PC-9 (cell line): ENCODE data around the gene KCNJ6. TPM values are rescaled to one million over a fixed set of nuclear protein-coding genes. Genes with fewer than 3 reads are reported as not detected.

Source experiments
- BruUV-seq: library from RNA; stranded (reverse); fragments of 400-500 nt; replicated peaks from 2 replicates; lab custom pipeline; 2021; lab: Mats Ljungman, UMichigan
- CTCF ChIA-PET: fragments of 300-600 bp; sonication (Branson Sonifier 250); formaldehyde crosslinking; loops from one replicate; lab custom pipeline; 2022; ENCODE audit warnings: antibody characterized with exemption; lab: Charles Lee
- POLR2A ChIA-PET: fragments of 300-600 bp; sonication (Branson Sonifier 250); formaldehyde crosslinking; loops from one replicate; lab custom pipeline; 2022; ENCODE audit warnings: antibody characterized with exemption; ENCODE audit not compliant: unreplicated experiment; lab: Charles Lee
- DNase-seq, 2 experiments: peaks; one replicate each; pipeline versions ENCODE4 v3.0.0 to v3.0.0-alpha.2; 2015 to 2022; ENCODE audit warnings: mixed read lengths in 1 of 2
- H2AFZ ChIP-seq: fragments of 200-600 bp; sonication (generic); 2 replicates; pipeline ENCODE4 v1.8.1; 2017; ENCODE audit warnings: antibody characterized with exemption
- H3F3A ChIP-seq: fragments of 200-600 bp; sonication (generic); 2 replicates; pipeline ENCODE4 v1.8.1; 2017; ENCODE audit warnings: antibody characterized with exemption, mild to moderate bottlenecking, low read depth; ENCODE audit not compliant: insufficient read depth
- H3K27ac ChIP-seq: fragments of 200-600 bp; sonication (generic); 2 replicates; pipeline ENCODE4 v1.6.1; 2016; ENCODE audit warnings: mixed run types
- H3K27me3 ChIP-seq: fragments of 200-600 bp; sonication (generic); 2 replicates; pipeline ENCODE4 v1.6.1; 2016; ENCODE audit warnings: low read depth, mixed run types; ENCODE audit not compliant: insufficient read depth
- H3K36me3 ChIP-seq: fragments of 200-600 bp; sonication (generic); 2 replicates; pipeline ENCODE4 v1.6.1; 2016; ENCODE audit warnings: low read depth, mixed run types
- H3K4me1 ChIP-seq: fragments of 200-600 bp; sonication (generic); replicated peaks from 2 replicates; pipeline ENCODE4 v1.6.1; 2016; ENCODE audit warnings: mixed run types; ENCODE audit not compliant: insufficient read depth
- H3K4me2 ChIP-seq: fragments of 200-600 bp; sonication (generic); 2 replicates; pipeline ENCODE4 v1.6.1; 2017; ENCODE audit warnings: mixed run types
- H3K4me3 ChIP-seq: fragments of 200-600 bp; sonication (generic); 2 replicates; pipeline ENCODE4 v1.6.1; 2016; ENCODE audit warnings: mixed run types
- H3K79me2 ChIP-seq: fragments of 200-600 bp; sonication (generic); 2 replicates; pipeline ENCODE4 v1.6.1; 2017; ENCODE audit warnings: low read depth, mixed run types
- H3K9me2 ChIP-seq: fragments of 200-600 bp; sonication (generic); 2 replicates; pipeline ENCODE4 v1.8.1; 2017; ENCODE audit warnings: mild to moderate bottlenecking; ENCODE audit not compliant: insufficient read depth
- H3K9me3 ChIP-seq: fragments of 200-600 bp; sonication (generic); 2 replicates; pipeline ENCODE4 v1.8.1; 2016; ENCODE audit warnings: low read depth; ENCODE audit not compliant: insufficient read depth
- H4K20me1 ChIP-seq: fragments of 200-600 bp; sonication (generic); 2 replicates; pipeline ENCODE4 v1.8.1; 2017; ENCODE audit not compliant: insufficient read depth
- CTCF ChIP-seq: fragments of 200-600 bp; sonication (generic); conservative IDR thresholded peaks from 2 replicates; pipeline ENCODE4 v1.6.1; 2017; ENCODE audit warnings: mixed run types, antibody characterized with exemption, mild to moderate bottlenecking, moderate library complexity
- EZH2 ChIP-seq: fragments of 200-600 bp; sonication (generic); IDR thresholded peaks from 2 replicates; pipeline ENCODE4 v1.8.0; 2017; ENCODE audit warnings: antibody characterized with exemption, low read depth
- intact Hi-C: fragments of 100-400 bp; cut with micrococcal nuclease; formaldehyde crosslinking; loops from one replicate; pipeline ENCODE4 v1.10.0; 2022; ENCODE audit not compliant: unreplicated experiment
- total RNA-seq: library from RNA; stranded (reverse); gene quantifications from 2 replicates; pipeline ENCODE4 v1.2.3, GENCODE V29; 2021

Gene KCNJ6
- total RNA-seq, 1 experiment from 2014 or later = not detected

- POLR2A ChIA-PET = no interaction called here
- Histone ChIP-seq H3K4me3 (no peak overlapping the region), H3K36me3 (no peaks in the 10 kb centered on the region), H3K79me2 (no peaks in the 10 kb centered on the region), H4K20me1 (no peaks in the 10 kb centered on the region), H2AFZ (no peak overlapping the region), H3K27ac (no peak overlapping the region), H3K9me2 (no peaks in the 10 kb centered on the region), H3K9me3 (no peaks in the 10 kb centered on the region; the same call in 1 of the 2 replicates), H3K4me2 (no peak overlapping the region), H3F3A (no peaks in the 10 kb centered on the region), H3K4me1 (no peaks in the 10 kb centered on the region), H3K27me3 (no peaks in the 10 kb centered on the region)
- no TSS peak for BruUV-seq
- CTCF ChIA-PET = no interaction called here
- TF ChIP-seq EZH2 = no peak
- TF ChIP-seq CTCF = no peak
- intact Hi-C loops = no loop called here
- DNase-seq = no peak
Observed at GRCh38 chr21:37575580-37575979, 340.7 kb downstream of the KCNJ6 start.

- TF ChIP-seq CTCF = no peak
- no peak for TF ChIP-seq EZH2
- no peak for DNase-seq
- no peaks in the 10 kb centered on the region for H3K9me2 ChIP-seq
- H2AFZ ChIP-seq = no peak overlapping the region
- ChIA-PET CTCF (interaction anchor here (0.6 kb wide), 1 partner anchor 11 kb away, joined by 3 read pairs; no protein-coding TSS in a partner anchor), POLR2A (interaction anchor here (0.6 kb wide), 1 partner anchor 1487 kb away, joined by 4 read pairs; no protein-coding TSS in a partner anchor)
- H3K36me3 ChIP-seq = no peaks in the 10 kb centered on the region
- H3K79me2 ChIP-seq = no peaks in the 10 kb centered on the region
- intact Hi-C loops = no loop called here
- no peaks in the 10 kb centered on the region for H3K4me1 ChIP-seq
- H4K20me1 ChIP-seq = no peaks in the 10 kb centered on the region
- H3K27ac ChIP-seq = no peak overlapping the region
- no peak overlapping the region for H3K4me3 ChIP-seq
- no peaks in the 10 kb centered on the region; the same call in 1 of the 2 replicates for H3K9me3 ChIP-seq
- H3F3A ChIP-seq = no peaks in the 10 kb centered on the region
- no peak overlapping the region for H3K4me2 ChIP-seq
- H3K27me3 ChIP-seq = no peaks in the 10 kb centered on the region
- no TSS peak for BruUV-seq
Observed at GRCh38 chr21:37574751-37575150, 341.5 kb downstream of the KCNJ6 start.

- H3K9me2 ChIP-seq = no peaks in the 10 kb centered on the region
- no peak overlapping the region for H3K27ac ChIP-seq
- H3K79me2 ChIP-seq = no peaks in the 10 kb centered on the region
- CTCF ChIA-PET = interaction anchor here (0.6 kb wide), 1 partner anchor 10 kb away, joined by 3 read pairs; no protein-coding TSS in a partner anchor
- H3K4me3 ChIP-seq = no peak overlapping the region
- DNase-seq = no peak
- H3K4me2 ChIP-seq = no peak overlapping the region
- intact Hi-C loops = no loop called here
- POLR2A ChIA-PET = interaction anchor here (0.6 kb wide), 1 partner anchor 1487 kb away, joined by 4 read pairs; no protein-coding TSS in a partner anchor
- no peak for TF ChIP-seq CTCF
- TF ChIP-seq EZH2 = no peak
- no peaks in the 10 kb centered on the region for H3K36me3 ChIP-seq
- H3K27me3 ChIP-seq = no peaks in the 10 kb centered on the region
- no peaks in the 10 kb centered on the region for H3F3A ChIP-seq
- no peak overlapping the region for H2AFZ ChIP-seq
- no TSS peak for BruUV-seq
- H3K4me1 ChIP-seq = no peaks in the 10 kb centered on the region
- H3K9me3 ChIP-seq = no peaks in the 10 kb centered on the region; the same call in 1 of the 2 replicates
- no peaks in the 10 kb centered on the region for H4K20me1 ChIP-seq
Observed at GRCh38 chr21:37574316-37574715, 341.9 kb downstream of the KCNJ6 start.
